ENCODE data around the gene NVL.

The NVL gene

GRCh38 chr1:224276771-224277487 lies 53.0 kb downstream of the NVL start:
- no peak for DNase-seq

- no peak for DNase-seq
Measured at GRCh38 chr1:224274970-224275626, 54.9 kb downstream of the NVL start.

DNA sequence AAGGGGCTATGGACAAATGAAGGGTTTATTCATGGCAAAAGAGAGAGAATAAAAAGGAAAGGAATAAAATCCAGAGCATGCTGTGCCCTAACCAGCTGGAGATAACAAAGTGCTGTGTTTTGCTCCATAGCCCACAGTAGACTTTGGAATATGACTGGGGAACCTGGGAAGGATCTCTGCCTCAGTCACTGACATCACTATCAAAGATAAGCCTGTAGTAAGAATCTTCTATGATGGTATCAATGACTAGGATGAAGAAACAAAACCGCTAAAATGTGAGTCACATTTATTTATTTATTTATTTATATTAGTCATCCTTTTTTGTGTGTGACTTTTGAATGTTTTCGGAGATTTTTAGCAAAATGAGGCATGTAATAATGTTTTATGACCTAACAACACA lies 56.3 kb downstream of the NVL start:
- DNase-seq, result no peak

DNA sequence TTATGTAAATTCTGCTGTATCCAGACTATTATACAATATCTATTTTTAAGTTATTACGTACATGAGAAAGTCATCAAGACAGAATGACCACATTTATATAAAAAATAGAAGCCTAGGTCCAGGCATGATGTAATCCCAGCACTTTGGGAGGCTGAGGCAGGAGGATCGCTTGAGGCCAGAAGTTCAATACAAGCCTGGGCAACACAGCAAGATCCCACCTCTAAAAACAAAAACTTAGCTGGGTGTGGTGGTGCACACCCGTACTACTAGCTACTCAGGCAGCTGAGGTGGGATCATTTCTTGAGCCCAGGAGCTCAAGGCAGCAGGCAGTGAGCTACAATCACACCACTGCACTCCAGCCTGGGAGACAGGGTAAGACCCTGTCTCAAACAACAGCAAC lies 58.9 kb downstream of the NVL start:
- DNase-seq, result no peak

GRCh38 chr1:224267925-224268324 lies 62.0 kb downstream of the NVL start:
- no peak for DNase-seq

GRCh38 chr1:224266915-224267856 lies 62.8 kb downstream of the NVL start:
- no peak for DNase-seq

- DNase-seq, result no peak
Measured at GRCh38 chr1:224266105-224266914, 63.7 kb downstream of the NVL start.

DNA sequence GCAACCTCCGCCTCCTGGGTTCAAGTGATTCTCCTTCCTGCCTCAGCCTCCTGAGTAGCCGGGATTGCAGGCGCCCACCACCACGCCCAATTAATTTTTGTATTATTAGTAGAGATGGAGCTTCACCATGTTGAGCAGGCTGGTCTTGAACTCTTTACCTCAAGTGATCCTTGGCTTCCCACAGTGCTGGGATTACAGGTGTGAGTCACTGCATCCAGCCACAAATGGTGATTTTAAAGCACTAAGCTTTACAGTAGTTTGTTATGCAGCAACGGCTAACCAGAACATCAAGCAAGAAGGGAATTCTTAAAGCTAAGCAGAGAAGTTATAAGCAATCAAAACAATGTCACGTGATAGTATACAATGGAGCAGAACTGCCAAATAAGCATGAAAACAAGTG lies 65.7 kb downstream of the NVL start:
- DNase-seq, result no peak

DNA sequence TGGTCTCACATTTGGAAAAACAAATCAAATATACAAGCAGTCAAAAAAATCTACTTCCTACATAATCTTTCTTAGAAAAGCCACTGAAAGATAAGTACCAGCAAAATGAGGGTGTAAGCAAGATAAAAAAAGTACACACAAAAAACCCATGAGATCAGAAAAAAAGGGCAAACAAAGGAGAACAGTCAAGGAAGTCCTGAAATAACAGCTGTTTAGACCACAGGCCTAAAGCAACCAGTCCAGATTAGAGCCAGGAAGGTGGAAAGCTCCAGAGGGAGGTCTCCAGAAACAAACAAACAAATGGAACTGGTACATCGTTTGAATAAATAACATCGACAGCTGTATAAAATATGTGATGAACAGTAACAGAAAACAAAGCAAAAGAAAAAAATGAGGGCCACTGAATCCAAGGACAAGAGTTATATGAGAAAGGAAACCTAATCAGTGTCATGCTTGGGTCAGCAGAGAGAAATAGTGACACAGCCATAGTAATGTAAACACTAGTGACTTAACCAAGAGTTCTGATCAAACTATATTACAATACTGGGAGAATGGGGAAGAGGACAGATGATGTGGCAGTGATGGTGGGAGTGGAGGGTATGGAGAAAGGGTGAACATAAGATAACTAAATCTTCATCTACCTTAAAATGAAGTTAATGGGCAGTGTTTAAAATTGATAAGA lies 67.5 kb downstream of the NVL start:
- no peak for DNase-seq

GRCh38 chr1:224259986-224260385 lies 70.0 kb downstream of the NVL start:
- DNase-seq, result no peak

DNA sequence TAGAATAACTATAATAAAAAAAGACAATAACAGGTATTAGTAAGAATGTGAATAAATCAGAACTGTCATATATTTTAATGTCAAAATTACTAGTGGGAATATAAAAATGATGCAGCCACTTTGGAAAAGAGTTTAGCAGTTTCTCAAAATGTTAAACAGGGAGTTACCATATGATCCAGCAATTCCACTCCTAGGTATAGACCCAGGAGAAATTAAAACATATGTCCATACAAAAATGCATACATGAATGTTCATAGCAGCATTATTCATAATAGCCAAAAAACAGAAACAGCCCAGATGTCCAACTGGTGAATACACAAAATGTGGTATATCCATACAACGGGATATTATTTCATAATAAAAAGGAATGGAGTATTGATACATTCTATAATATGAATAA lies 71.6 kb downstream of the NVL start:
- no peak for DNase-seq

DNA sequence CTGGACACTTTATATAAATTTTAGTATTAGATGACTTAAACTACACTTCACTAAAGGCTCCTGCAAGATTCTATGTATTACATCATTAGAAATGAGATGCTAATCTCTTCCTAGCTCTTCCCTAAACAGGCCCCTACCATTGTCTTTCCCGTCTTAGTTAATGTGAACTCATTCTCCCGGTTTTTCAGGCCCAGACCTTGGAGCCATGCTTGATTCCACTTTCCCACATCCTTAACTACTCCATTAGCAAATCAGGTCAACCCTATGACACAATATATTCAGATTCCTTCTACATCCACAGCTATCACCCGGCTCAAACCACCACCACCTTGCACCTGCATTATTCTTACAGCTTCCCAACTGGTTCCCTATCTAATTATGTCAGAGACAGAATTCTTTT lies 73.3 kb downstream of the NVL start:
- DNase-seq, result no peak

DNA sequence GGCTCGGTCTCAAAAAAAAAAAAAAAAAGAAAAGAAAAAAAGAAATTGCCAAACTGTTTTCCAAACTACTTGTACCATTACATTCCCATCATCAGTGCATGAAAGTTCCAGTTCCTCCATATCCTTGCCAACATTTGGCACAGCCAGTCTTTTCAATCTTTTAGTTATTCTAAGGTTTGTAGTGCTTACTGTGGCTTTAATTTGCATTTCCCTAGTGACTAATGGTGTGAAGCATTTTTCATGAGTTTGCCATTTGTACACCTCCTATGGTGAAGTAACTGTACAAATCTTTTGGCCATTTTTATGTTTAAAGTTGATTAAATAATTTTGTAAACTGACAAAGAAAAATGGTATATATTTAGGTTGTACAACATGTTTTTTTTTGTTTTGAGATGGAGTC lies 76.3 kb downstream of the NVL start:
- DNase-seq, result no peak

DNA sequence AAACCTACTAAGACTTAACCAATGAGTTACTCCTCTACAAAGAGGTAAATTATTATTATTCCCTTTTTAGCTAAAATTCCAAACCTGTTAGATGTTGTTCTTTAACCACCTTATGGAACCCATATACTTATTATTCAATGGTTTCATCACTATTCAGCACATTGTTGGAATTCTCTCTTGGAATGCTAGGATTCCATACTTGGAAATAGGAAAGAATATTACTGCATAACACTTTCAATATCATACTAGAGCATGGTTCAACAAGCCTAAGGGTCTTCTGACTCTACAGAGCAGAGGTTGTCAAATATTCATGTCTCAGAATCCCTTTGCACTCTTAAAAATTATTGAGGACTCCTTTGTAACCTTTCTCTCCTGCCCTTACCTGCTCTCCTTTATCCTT lies 77.5 kb downstream of the NVL start:
- DNase-seq, result no peak

- DNase-seq, result no peak
Measured at GRCh38 chr1:224251741-224252146, 78.2 kb downstream of the NVL start.

- peak; percentile 63 for DNase-seq
Measured at GRCh38 chr1:224245188-224245587, 84.8 kb downstream of the NVL start.

GRCh38 chr1:224238756-224239155 lies 91.2 kb downstream of the NVL start:
- no peak for DNase-seq

DNA sequence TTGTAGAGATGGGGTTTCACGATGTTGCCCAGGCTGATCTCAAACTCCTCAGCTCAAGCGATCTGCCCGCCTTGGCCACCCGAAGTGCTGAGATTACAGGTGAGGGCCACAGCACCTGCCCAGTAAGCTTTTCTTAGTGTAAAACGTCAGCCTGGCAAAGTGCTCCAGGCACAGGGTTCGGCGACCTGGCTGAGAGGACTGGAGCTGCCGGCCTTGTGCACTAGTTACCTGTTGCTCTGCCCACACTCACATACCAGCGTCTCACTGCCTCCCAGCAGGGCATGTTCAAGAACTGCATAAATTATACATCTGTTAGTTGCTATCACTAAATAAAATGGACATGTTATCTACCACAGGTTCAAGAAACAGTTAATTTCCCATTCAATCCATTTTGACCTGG lies 91.8 kb downstream of the NVL start:
- DNase-seq, result no peak

- DNase-seq, result no peak
Measured at GRCh38 chr1:224237119-224237881, 92.7 kb downstream of the NVL start.

- no peak for DNase-seq
Measured at GRCh38 chr1:224235813-224236493, 94.0 kb downstream of the NVL start.

- DNase-seq, result no peak
Measured at GRCh38 chr1:224234017-224234416, 96.0 kb downstream of the NVL start.
